ENCODE measurements around the gene PIGC. TPM values are rescaled to one million over a fixed set of nuclear protein-coding genes. Genes with fewer than 3 reads are reported as not detected.

PIGC gene
- total and polyA plus RNA-seq, 2 donors (not counting 3 experiments of a cell fraction or from before 2014, with no cell fraction given): 16.1 to 25.8 TPM

- no peak for DNase-seq (ENCODE audit: low read depth, low spot score)
- Histone ChIP-seq H3K4me1 (ENCODE audit: control insufficient read depth, extremely low read depth, insufficient read depth, low read length) (no peaks in the 10 kb centered on the region), H3K4me2 (ENCODE audit: insufficient read depth, low read length) (no peak overlapping the region), H3K9me3 (replicated peaks; ENCODE audit: control insufficient read depth, insufficient read depth, low read length) (no peaks in the 10 kb centered on the region), H3K9ac (replicated peaks; ENCODE audit: extremely low read depth, insufficient read depth, low read length) (no peak overlapping the region), H2AFZ (ENCODE audit: low read depth, low read length) (no peak overlapping the region), H3K4me3 (replicated peaks in 1 of 3; ENCODE audit: insufficient read depth in 1 of 3, low read depth in 1 of 3, low read length in 3 of 3) (no peak overlapping the region), H3K27me3 (ENCODE audit: control insufficient read depth in 2 of 2, insufficient read depth in 2 of 2, low read length in 2 of 2) (no peaks in the 10 kb centered on the region), H3K27ac (ENCODE audit: insufficient read depth, low read depth, low read length) (no peak overlapping the region), H3K36me3 (ENCODE audit: control insufficient read depth in 2 of 2, extremely low read depth in 1 of 2, insufficient read depth in 2 of 2, low read length in 2 of 2) (no peaks in the 10 kb centered on the region), H4K20me1 (replicated peaks; ENCODE audit: control insufficient read depth, extremely low read depth, insufficient read depth, low read length) (no peaks in the 10 kb centered on the region), H3K9me1 (replicated peaks; ENCODE audit: control insufficient read depth, extremely low read depth, insufficient read depth, low read length) (no peaks in the 10 kb centered on the region), H3K79me2 (ENCODE audit: control insufficient read depth, insufficient read depth, low read length) (no peaks in the 10 kb centered on the region)
- BruUV-seq (replicated peaks): no TSS peak
- ChIA-PET CTCF (interaction anchor here (0.9 to 3.0 kb wide), 2 partner anchors 10 to 408 kb away, joined by 6 to 7 read pairs; partner anchors contain the start of gene C1orf105), POLR2A (no interaction called here)
- dilution Hi-C loops (cut with MboI; ENCODE audit: extremely low pct_ligation_motif_present, low sequenced_read_pairs): loop anchor here (25.0 kb wide), 1 partner anchor 398 kb away; no protein-coding TSS in a partner anchor
- FAIRE-seq: no peak
- TF ChIP-seq EZH2 (IDR thresholded peaks at IDR 0.05; ENCODE audit: borderline replicate concordance, low read depth, low read length, severe bottlenecking) (no peak), MYC (IDR thresholded peaks at IDR 0.05; ENCODE audit: low read depth, low read length) (no peak), POLR2A (IDR thresholded peaks at IDR 0.05; ENCODE audit: low read depth, low read length) (no peak), MAX (IDR thresholded peaks at IDR 0.05; ENCODE audit: insufficient read depth, insufficient read length) (no peak), FOS (IDR thresholded peaks at IDR 0.05; ENCODE audit: borderline replicate concordance, insufficient read depth, low read length) (no peak), POLR2AphosphoS5 (IDR thresholded peaks at IDR 0.05; ENCODE audit: insufficient read depth, low read depth, low read length) (no peak), GATA2 (IDR thresholded peaks at IDR 0.05; ENCODE audit: insufficient read depth, insufficient read length, low read depth, low read length) (no peak), JUN (IDR thresholded peaks at IDR 0.05; ENCODE audit: borderline replicate concordance, insufficient read depth, insufficient read length, low read depth) (no peak)
- TF ChIP-seq, protein P1, sequence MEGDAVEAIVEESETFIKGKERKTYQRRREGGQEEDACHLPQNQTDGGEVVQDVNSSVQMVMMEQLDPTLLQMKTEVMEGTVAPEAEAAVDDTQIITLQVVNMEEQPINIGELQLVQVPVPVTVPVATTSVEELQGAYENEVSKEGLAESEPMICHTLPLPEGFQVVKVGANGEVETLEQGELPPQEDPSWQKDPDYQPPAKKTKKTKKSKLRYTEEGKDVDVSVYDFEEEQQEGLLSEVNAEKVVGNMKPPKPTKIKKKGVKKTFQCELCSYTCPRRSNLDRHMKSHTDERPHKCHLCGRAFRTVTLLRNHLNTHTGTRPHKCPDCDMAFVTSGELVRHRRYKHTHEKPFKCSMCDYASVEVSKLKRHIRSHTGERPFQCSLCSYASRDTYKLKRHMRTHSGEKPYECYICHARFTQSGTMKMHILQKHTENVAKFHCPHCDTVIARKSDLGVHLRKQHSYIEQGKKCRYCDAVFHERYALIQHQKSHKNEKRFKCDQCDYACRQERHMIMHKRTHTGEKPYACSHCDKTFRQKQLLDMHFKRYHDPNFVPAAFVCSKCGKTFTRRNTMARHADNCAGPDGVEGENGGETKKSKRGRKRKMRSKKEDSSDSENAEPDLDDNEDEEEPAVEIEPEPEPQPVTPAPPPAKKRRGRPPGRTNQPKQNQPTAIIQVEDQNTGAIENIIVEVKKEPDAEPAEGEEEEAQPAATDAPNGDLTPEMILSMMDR (IDR thresholded peaks at IDR 0.05; ENCODE audit: extremely low read depth in 1 of 2, insufficient read depth in 1 of 2, low read depth in 1 of 2, low read length in 2 of 2): no peak
- intact Hi-C loops (cut with micrococcal nuclease): no loop called here
Measured at GRCh38 chr1:172410027-172410426, 33.8 kb downstream of the PIGC start.
